Gastroesophageal sphincter (tissue), 4 donors: Measurements from ENCODE around the gene SCAMP2. TPM values are rescaled to one million over a fixed set of nuclear protein-coding genes. Genes with fewer than 3 reads are reported as not detected.

Experiments used
- ATAC-seq: fragments of 150-250 bp; one replicate; pipeline ENCODE4 v1.9.1; 2016; ENCODE audit warnings: mild to moderate bottlenecking, moderate library complexity
- H3K27ac ChIP-seq, 4 donors: fragments of 200-600 bp; sonication (generic) in 3 of 4; 1 replicate in 3 of 4; 2 replicates in 1 of 4; pipeline ENCODE4 v1.5.1; 2016 to 2019
- H3K27me3 ChIP-seq: fragments of 200-600 bp; sonication (generic); one replicate; pipeline ENCODE4 v1.5.1; 2019
- H3K36me3 ChIP-seq, 2 donors: fragments of 200-600 bp; sonication (generic); one replicate each; pipeline ENCODE4 v1.5.1; 2019; ENCODE audit warnings: control low read depth in 1 of 2
- H3K4me1 ChIP-seq, 3 donors: fragments of 200-600 bp; sonication (generic); 1 replicate in 2 of 3; 2 replicates in 1 of 3; pipeline ENCODE4 v1.5.1; 2016 to 2019; ENCODE audit warnings: control low read depth in 2 of 3
- H3K4me3 ChIP-seq, 2 donors: fragments of 200-600 bp; sonication (generic); one replicate each; pipeline ENCODE4 v1.5.1; 2019; ENCODE audit warnings: mild to moderate bottlenecking in 1 of 2, moderate library complexity in 1 of 2
- H3K9me3 ChIP-seq, 3 donors: fragments of 200-600 bp; sonication (generic); one replicate each; pipeline ENCODE4 v1.5.1; 2017 to 2019; ENCODE audit warnings: control low read depth in 2 of 3
- EP300 ChIP-seq: sonication (generic); formaldehyde crosslinking; IDR thresholded peaks from one replicate; pipeline ENCODE4 v1.6.1; 2017; ENCODE audit warnings: antibody characterized with exemption, mild to moderate bottlenecking
- POLR2A ChIP-seq, 2 donors: fragments of 450-650 bp; IDR thresholded peaks; one replicate each; pipeline ENCODE4 v1.6.1; 2017; ENCODE audit warnings: antibody characterized with exemption in 2 of 2, mild to moderate bottlenecking in 2 of 2, moderate library complexity in 1 of 2
- POLR2AphosphoS5 ChIP-seq: sonication (generic); formaldehyde crosslinking; IDR thresholded peaks from one replicate; pipeline ENCODE4 v1.6.1; 2017; ENCODE audit warnings: antibody characterized with exemption
- WGBS, 2 donors: methylation state at CpG; one replicate each; pipeline ENCODE4 v1.1.5; 2018; ENCODE audit warnings: low coverage in 1 of 2; 5-methylcytosine and 5-hydroxymethylcytosine counted together
- total RNA-seq, 4 donors: library from RNA; depleted of rRNA; stranded (reverse); fragments of >200 nt; gene quantifications; one replicate each; pipeline ENCODE4 v1.1.0, GENCODE V29; 2016
- TF ChIP-seq, protein P1 (sequence below), 4 experiments: fragments of 200-600 bp in 2 of 4; fragments of 450-650 bp in 2 of 4; sonication (generic) in 1 of 4; IDR thresholded peaks; one replicate each; pipeline ENCODE4 v1.5.1; 2017 to 2019; ENCODE audit warnings: antibody characterized with exemption in 4 of 4, mild to moderate bottlenecking in 2 of 4, moderate library complexity in 2 of 4

The SCAMP2 gene
- total RNA-seq, 4 donors from 2014 or later = 45.6 to 111 (median 72.1) TPM

DNA sequence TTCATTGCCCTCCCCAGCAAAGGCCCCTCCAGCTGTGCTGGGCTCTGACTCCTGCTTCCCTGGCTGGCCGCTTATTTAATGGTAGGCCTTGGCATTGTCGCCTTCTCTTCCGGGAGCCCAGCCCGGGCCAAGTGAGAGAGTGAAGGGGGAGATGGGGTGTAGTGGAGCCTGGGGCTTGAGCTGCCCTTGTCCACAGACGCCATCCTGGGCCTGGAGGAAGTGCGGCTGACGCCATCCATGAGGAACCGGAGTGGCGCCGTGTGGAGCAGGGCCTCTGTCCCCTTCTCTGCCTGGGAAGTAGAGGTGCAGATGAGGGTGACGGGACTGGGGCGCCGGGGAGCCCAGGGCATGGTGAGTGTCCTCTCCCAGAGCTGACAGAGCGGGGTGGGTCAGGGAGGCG is 57.2 kb downstream of the SCAMP2 start:
- peak overlapping the region in 3 of 4 donors; percentile 14 to 59 (median 49) for H3K27ac ChIP-seq
- H3K9me3 ChIP-seq = no peaks in the 10 kb centered on the region
- peaks cover 6% of the 10 kb centered on the region for H3K27me3 ChIP-seq
- 100% methylated on average over 1 of the region's 15 CpGs; no CpG with 5 or more reads in 1 of the 2 donors for WGBS, 2 donors
- no peak for ATAC-seq
- no peaks in the 10 kb centered on the region for H3K36me3 ChIP-seq
- peaks cover 0 to 44% (median 14%) of the 10 kb centered on the region in 3 donors for H3K4me1 ChIP-seq
- H3K4me3 ChIP-seq = no peak overlapping the region
- TF ChIP-seq EP300 = no peak
- TF ChIP-seq, protein P1, sequence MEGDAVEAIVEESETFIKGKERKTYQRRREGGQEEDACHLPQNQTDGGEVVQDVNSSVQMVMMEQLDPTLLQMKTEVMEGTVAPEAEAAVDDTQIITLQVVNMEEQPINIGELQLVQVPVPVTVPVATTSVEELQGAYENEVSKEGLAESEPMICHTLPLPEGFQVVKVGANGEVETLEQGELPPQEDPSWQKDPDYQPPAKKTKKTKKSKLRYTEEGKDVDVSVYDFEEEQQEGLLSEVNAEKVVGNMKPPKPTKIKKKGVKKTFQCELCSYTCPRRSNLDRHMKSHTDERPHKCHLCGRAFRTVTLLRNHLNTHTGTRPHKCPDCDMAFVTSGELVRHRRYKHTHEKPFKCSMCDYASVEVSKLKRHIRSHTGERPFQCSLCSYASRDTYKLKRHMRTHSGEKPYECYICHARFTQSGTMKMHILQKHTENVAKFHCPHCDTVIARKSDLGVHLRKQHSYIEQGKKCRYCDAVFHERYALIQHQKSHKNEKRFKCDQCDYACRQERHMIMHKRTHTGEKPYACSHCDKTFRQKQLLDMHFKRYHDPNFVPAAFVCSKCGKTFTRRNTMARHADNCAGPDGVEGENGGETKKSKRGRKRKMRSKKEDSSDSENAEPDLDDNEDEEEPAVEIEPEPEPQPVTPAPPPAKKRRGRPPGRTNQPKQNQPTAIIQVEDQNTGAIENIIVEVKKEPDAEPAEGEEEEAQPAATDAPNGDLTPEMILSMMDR (IDR thresholded peaks at IDR 0.05) = no peak
- no peak for TF ChIP-seq POLR2A (IDR thresholded peaks at IDR 0.05)
- no peak for TF ChIP-seq POLR2AphosphoS5

DNA sequence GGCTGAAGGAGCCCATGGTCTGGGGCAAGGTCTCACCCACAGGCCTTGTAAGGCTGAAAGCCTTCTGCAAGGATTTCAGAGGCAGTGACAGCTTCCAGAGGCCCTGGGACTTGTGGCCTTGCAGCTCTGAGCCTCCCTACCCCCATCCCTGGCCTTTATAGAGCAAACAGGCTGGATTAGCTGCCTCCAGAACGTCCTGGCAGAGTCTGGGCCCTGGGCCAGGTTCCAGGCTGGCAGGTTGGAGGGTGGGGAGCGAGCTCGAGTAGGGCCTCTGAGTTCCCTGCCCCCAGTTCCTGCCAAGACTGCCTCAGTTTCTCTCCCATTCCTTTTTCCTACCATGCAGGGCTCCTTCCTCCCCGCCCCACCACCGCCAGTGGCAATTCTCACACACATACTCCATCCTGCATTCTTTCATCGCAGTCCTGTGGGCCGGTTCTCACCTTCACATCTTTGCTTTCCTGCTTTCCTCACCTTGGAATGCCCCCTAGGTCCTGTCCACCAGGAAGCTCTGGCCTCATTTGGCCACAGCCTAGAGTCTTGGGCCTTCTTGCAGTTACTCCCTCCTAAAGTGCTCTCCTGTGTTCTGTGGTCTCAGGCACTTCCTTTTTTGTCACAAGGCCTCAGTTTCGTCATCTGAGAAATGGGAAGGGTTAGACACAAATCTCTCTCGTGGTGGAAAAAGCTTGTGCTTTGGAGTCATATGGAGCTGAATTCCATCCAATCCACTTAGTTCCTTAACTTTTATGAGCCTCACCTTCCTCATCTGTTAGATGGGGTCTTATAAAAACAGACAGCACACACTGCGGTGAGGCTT is 57.8 kb downstream of the SCAMP2 start:
- Histone ChIP-seq H3K27ac (peak overlapping the region in 2 of 4 donors; percentile 14 to 49), H3K36me3 (no peaks in the 10 kb centered on the region), H3K4me1 (peaks cover 0 to 44% (median 14%) of the 10 kb centered on the region in 3 donors), H3K4me3 (no peak overlapping the region), H3K27me3 (peaks cover 6% of the 10 kb centered on the region), H3K9me3 (no peaks in the 10 kb centered on the region)
- TF ChIP-seq EP300 = no peak
- no peak for TF ChIP-seq POLR2A (IDR thresholded peaks at IDR 0.05)
- no peak for TF ChIP-seq POLR2AphosphoS5
- TF ChIP-seq, protein P1 (IDR thresholded peaks at IDR 0.05) = no peak
- ATAC-seq = peak; percentile 44
- WGBS, 2 donors = 57 to 64% methylated on average over 9 to 10 of the region's 10 CpGs

DNA sequence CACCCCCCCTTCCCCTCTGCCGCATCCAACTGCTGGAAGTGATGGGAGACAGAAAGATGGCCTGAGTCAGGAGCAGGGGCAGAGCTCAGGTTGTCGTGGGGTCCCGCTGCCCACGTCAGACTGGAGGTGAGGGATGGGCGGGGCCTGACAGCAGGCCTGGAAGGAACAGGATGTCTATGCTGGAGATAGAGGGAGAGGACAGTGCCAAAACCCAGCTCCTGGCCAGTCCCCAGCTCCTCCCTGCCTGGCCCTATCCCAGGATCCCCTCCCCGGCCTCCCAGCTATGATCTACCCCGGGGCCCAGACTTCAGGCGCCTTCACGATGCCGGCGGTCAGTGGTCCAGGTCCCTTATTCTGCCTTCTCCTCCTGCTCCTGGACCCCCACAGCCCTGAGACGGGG is 60.6 kb downstream of the SCAMP2 start, which contains the start of gene LMAN1L:
Gene LMAN1L, plus strand, starts transcription at position 303 of the 400 bp plus-strand sequence. Its CDS starts 20 bp downstream, at position 323.
- no peak for ATAC-seq
- no peak within 1 kb of the TSS for H3K27ac ChIP-seq

DNA sequence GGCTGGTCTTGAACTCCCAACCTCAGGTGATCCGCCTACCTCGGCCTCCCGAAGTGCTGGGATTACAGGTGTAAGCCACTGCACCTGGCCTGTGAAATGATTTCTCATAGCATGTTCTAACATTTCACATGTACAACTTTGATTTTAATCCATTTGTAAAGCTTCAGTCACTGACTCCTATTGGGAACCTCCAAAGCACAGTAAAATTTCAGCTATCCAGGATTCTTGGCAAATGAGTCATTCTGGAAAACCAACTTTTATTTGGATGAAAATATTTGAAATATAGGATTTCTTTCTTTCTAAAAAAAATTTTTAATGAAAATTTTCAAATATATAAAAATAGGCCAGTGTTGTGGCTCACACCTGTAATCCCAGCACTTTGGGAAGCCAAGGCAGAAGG is 63.2 kb downstream of the SCAMP2 start:
- TF ChIP-seq POLR2AphosphoS5 (no peak), EP300 (no peak)
- TF ChIP-seq, protein P1 (IDR thresholded peaks at IDR 0.05) = no peak
- Histone ChIP-seq H3K4me3 (no peak overlapping the region), H3K36me3 (no peaks in the 10 kb centered on the region), H3K27ac (no peak overlapping the region), H3K9me3 (no peaks in the 10 kb centered on the region), H3K27me3 (peaks cover 18% of the 10 kb centered on the region), H3K4me1 (peaks cover 0 to 7% (median 0%) of the 10 kb centered on the region in 3 donors)
- WGBS, 2 donors = 96% methylated on average over 3 of the region's 3 CpGs; no CpG with 5 or more reads in 1 of the 2 donors
- no peak for ATAC-seq

More for the DNA sequence above, 60.6 kb downstream of the SCAMP2 start, which contains the start of gene LMAN1L:
- WGBS, 2 donors = no CpG with 5 or more reads among the region's 12 CpGs
- Histone ChIP-seq H3K9me3 (no peaks in the 10 kb centered on the region), H3K4me1 (peaks cover 0 to 33% (median 8%) of the 10 kb centered on the region in 3 donors), H3K4me3 (no peak within 1 kb of the TSS), H3K27me3 (peaks cover 18% of the 10 kb centered on the region), H3K36me3 (no peaks in the 10 kb centered on the region)
- TF ChIP-seq POLR2AphosphoS5 (no peak), POLR2A (IDR thresholded peaks at IDR 0.05) (no peak)

DNA sequence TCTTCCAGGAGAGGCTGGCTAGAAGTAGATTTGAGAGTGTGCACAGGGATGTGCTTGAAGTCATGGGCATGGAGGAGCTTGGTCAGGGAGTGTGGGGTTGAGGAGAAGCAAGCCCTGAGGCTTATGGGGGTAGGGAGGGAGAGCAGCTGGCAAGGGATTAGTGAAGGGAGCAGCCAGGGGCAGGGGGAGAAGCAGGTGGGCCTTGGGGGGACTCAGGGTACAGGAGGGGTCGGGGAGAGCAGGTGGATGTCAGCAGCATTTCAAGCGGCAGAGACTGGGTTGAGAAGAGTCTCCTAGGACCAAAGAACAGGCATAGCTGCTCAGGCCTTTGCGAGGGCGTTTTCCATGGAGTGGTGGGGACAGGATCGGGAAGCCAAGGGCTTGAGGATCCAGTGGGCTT is 63.9 kb downstream of the SCAMP2 start:
- 72 to 84% methylated on average over 3 to 5 of the region's 5 CpGs for WGBS, 2 donors
- Histone ChIP-seq H3K36me3 (no peaks in the 10 kb centered on the region), H3K9me3 (no peaks in the 10 kb centered on the region), H3K27ac (no peak overlapping the region), H3K4me3 (no peak overlapping the region), H3K27me3 (peaks cover 18% of the 10 kb centered on the region), H3K4me1 (no peaks in the 10 kb centered on the region)
- ATAC-seq = no peak
- TF ChIP-seq POLR2A (IDR thresholded peaks at IDR 0.05) = no peak
- TF ChIP-seq, protein P1 (IDR thresholded peaks at IDR 0.05) = no peak
- no peak for TF ChIP-seq POLR2AphosphoS5
- TF ChIP-seq EP300 = no peak
